Osteocyte (in vitro differentiated cells): ENCODE results near the gene RREB1. TPM values are rescaled to one million over a fixed set of nuclear protein-coding genes. Genes with fewer than 3 reads are reported as not detected.

Source experiments
- DNase-seq: peaks from one replicate; pipeline ENCODE4 v3.0.0; 2021; ENCODE audit warnings: mixed read lengths; ENCODE audit not compliant: unreplicated experiment; ENCODE audit errors: extremely low spot score
- H3K27ac Mint-ChIP-seq: one replicate; pipeline ENCODE4 v1.8.0; 2021; ENCODE audit warnings: mild to moderate bottlenecking, mixed read lengths; ENCODE audit not compliant: unreplicated experiment
- H3K27me3 Mint-ChIP-seq: one replicate; pipeline ENCODE4 v1.8.0; 2021; ENCODE audit warnings: mixed read lengths; ENCODE audit not compliant: unreplicated experiment
- H3K36me3 Mint-ChIP-seq: one replicate; pipeline ENCODE4 v1.8.0; 2021; ENCODE audit warnings: mixed read lengths; ENCODE audit not compliant: unreplicated experiment
- H3K4me1 Mint-ChIP-seq: one replicate; pipeline ENCODE4 v1.8.0; 2021; ENCODE audit warnings: mixed read lengths; ENCODE audit not compliant: unreplicated experiment
- H3K4me3 Mint-ChIP-seq: one replicate; pipeline ENCODE4 v1.8.0; 2021; ENCODE audit warnings: mild to moderate bottlenecking, moderate library complexity, mixed read lengths; ENCODE audit not compliant: unreplicated experiment
- H3K9me3 Mint-ChIP-seq: one replicate; pipeline ENCODE4 v1.8.0; 2021; ENCODE audit warnings: mixed read lengths; ENCODE audit not compliant: unreplicated experiment
- CTCF ChIP-seq: fragments of 200-600 bp; sonication (generic); IDR thresholded peaks from 2 replicates; pipeline ENCODE4 v1.5.0; 2021; ENCODE audit warnings: antibody characterized with exemption, mild to moderate bottlenecking, moderate library complexity
- total RNA-seq: library from RNA; stranded (reverse); gene quantifications from 2 replicates; pipeline ENCODE4 v1.2.1, GENCODE V29; 2021

Gene RREB1
- total RNA-seq, 1 donor from 2014 or later, result 29.9 TPM

- H3K4me1 Mint-ChIP-seq, result peaks cover 2% of the 10 kb centered on the region
These were observed 121.1 kb downstream of the RREB1 start for GRCh38 chr6:7228662-7229375.

GRCh38 chr6:7229376-7230326 is 121.9 kb downstream of the RREB1 start:
- peaks cover 2% of the 10 kb centered on the region for H3K4me1 Mint-ChIP-seq
- no peak overlapping the region for H3K27ac Mint-ChIP-seq
- H3K9me3 Mint-ChIP-seq, result no peaks in the 10 kb centered on the region
- no peak overlapping the region for H3K4me3 Mint-ChIP-seq
- DNase-seq, result no peak
- TF ChIP-seq CTCF, result no peak
- H3K27me3 Mint-ChIP-seq, result no peaks in the 10 kb centered on the region
- H3K36me3 Mint-ChIP-seq, result peaks cover 39% of the 10 kb centered on the region

More at GRCh38 chr6:7228662-7229375, 121.1 kb downstream of the RREB1 start:
- no peak for DNase-seq
- no peak overlapping the region for H3K4me3 Mint-ChIP-seq
- H3K27ac Mint-ChIP-seq, result no peak overlapping the region
- peaks cover 39% of the 10 kb centered on the region for H3K36me3 Mint-ChIP-seq
- no peaks in the 10 kb centered on the region for H3K27me3 Mint-ChIP-seq
- no peak for TF ChIP-seq CTCF
- no peaks in the 10 kb centered on the region for H3K9me3 Mint-ChIP-seq

- Mint-ChIP-seq H3K9me3 (no peaks in the 10 kb centered on the region), H3K4me3 (no peak overlapping the region), H3K36me3 (peaks cover 39% of the 10 kb centered on the region), H3K4me1 (peaks cover 2% of the 10 kb centered on the region), H3K27ac (no peak overlapping the region), H3K27me3 (no peaks in the 10 kb centered on the region)
- DNase-seq, result no peak
- no peak for TF ChIP-seq CTCF
These were observed 122.5 kb downstream of the RREB1 start for GRCh38 chr6:7230327-7230691.

- Mint-ChIP-seq H3K27me3 (no peaks in the 10 kb centered on the region), H3K4me1 (peaks cover 2% of the 10 kb centered on the region), H3K4me3 (no peak overlapping the region), H3K36me3 (peaks cover 39% of the 10 kb centered on the region), H3K27ac (no peak overlapping the region), H3K9me3 (no peaks in the 10 kb centered on the region)
- no peak for DNase-seq
- no peak for TF ChIP-seq CTCF
These were observed 123.4 kb downstream of the RREB1 start for GRCh38 chr6:7230956-7231713.
